ENCODE measurements around the gene MRPL27.

MRPL27 gene

GRCh38 chr17:50346313-50347116 is 26.5 kb downstream of the MRPL27 start:
- DNase-seq (ENCODE audit: low read depth, low spot score) = no peak

GRCh38 chr17:50345432-50346312 is 27.3 kb downstream of the MRPL27 start, which contains the start of gene XYLT2:
TSS of gene XYLT2 (plus strand) at chr17:50346126. CDS start at chr17:50346141, 15 bp downstream.
- DNase-seq (ENCODE audit: low read depth, low spot score) = no peak

- DNase-seq (ENCODE audit: low read depth, low spot score) = no peak
Measured at GRCh38 chr17:50344731-50345365, 28.1 kb downstream of the MRPL27 start.

GRCh38 chr17:50339381-50339780 is 33.6 kb downstream of the MRPL27 start:
- no peak for DNase-seq (ENCODE audit: low read depth, low spot score)

- no peak for DNase-seq (ENCODE audit: low read depth, low spot score)
Measured at GRCh38 chr17:50338645-50339044, 34.3 kb downstream of the MRPL27 start.

- no peak for DNase-seq (ENCODE audit: low read depth, low spot score)
Measured at GRCh38 chr17:50337956-50338355, 35.0 kb downstream of the MRPL27 start.

- DNase-seq (ENCODE audit: low read depth, low spot score) = peak; percentile 24
Measured at GRCh38 chr17:50333291-50334057, 39.5 kb downstream of the MRPL27 start.

- DNase-seq (ENCODE audit: low read depth, low spot score) = no peak
Measured at GRCh38 chr17:50332196-50332595, 40.8 kb downstream of the MRPL27 start.

- no peak for DNase-seq (ENCODE audit: low read depth, low spot score)
Measured at GRCh38 chr17:50331085-50331791, 41.7 kb downstream of the MRPL27 start.

GRCh38 chr17:50330151-50330775 is 42.7 kb downstream of the MRPL27 start:
- no peak for DNase-seq (ENCODE audit: low read depth, low spot score)

GRCh38 chr17:50329716-50330115 is 43.3 kb downstream of the MRPL27 start:
- DNase-seq (ENCODE audit: low read depth, low spot score) = no peak

GRCh38 chr17:50328363-50329325 is 44.3 kb downstream of the MRPL27 start:
- no peak for DNase-seq (ENCODE audit: low read depth, low spot score)

GRCh38 chr17:50326831-50327364 is 46.1 kb downstream of the MRPL27 start:
- DNase-seq (ENCODE audit: low read depth, low spot score) = no peak

- DNase-seq (ENCODE audit: low read depth, low spot score) = no peak
Measured at GRCh38 chr17:50325906-50326305, 47.1 kb downstream of the MRPL27 start.

- no peak for DNase-seq (ENCODE audit: low read depth, low spot score)
Measured at GRCh38 chr17:50323060-50323459, 49.9 kb downstream of the MRPL27 start.

GRCh38 chr17:50322271-50322670 is 50.7 kb downstream of the MRPL27 start:
- no peak for DNase-seq (ENCODE audit: low read depth, low spot score)

GRCh38 chr17:50319306-50320004 is 53.5 kb downstream of the MRPL27 start:
- DNase-seq (ENCODE audit: low read depth, low spot score) = no peak

Measured in brain pericyte (primary cell).